Naive thymus-derived CD4-positive, alpha-beta T cell (primary cell): ENCODE results near the gene ROBO3. TPM values are rescaled to one million over a fixed set of nuclear protein-coding genes. Genes with fewer than 3 reads are reported as not detected.

Experiments used
- ATAC-seq: fragments of 150-1000 bp; cut with Tn5 transposase; 2 replicates; pipeline ENCODE4 v1.10.0; 2021; ENCODE audit warnings: mild to moderate bottlenecking, moderate library complexity
- CTCF ChIA-PET: fragments of 350-600 bp; sonication (Branson Sonifier 250); formaldehyde crosslinking; loops from one replicate; lab custom pipeline; 2021; ENCODE audit warnings: antibody characterized with exemption; lab: Charles Lee
- POLR2A ChIA-PET: fragments of 350-600 bp; sonication (Branson Sonifier 250); formaldehyde crosslinking; loops from one replicate; lab custom pipeline; 2021; ENCODE audit warnings: antibody characterized with exemption, inconsistent platforms; lab: Charles Lee
- DNase-seq, 9 donors: peaks; one replicate each; pipeline versions ENCODE4 v3.0.0 to v3.0.0-alpha.2; 2020 to 2022; ENCODE audit warnings: mixed read lengths in 1 of 9
- H3K27ac ChIP-seq: one replicate; pipeline ENCODE4 v1.7.0; 2013; ENCODE audit warnings: mild to moderate bottlenecking, low read depth, low read length, moderate library complexity
- H3K27me3 ChIP-seq, 2 donors: one replicate each; pipeline ENCODE4 v1.7.0; 2013; ENCODE audit warnings: low read length in 2 of 2, mild to moderate bottlenecking in 2 of 2, moderate library complexity in 2 of 2; ENCODE audit not compliant: control insufficient read depth in 2 of 2, insufficient read depth in 2 of 2
- H3K36me3 ChIP-seq, 3 experiments: 1 replicate in 2 of 3; 2 replicates in 1 of 3; pipeline ENCODE4 v1.7.0; 2013; ENCODE audit warnings: low read length in 3 of 3, mild to moderate bottlenecking in 3 of 3, moderate library complexity in 1 of 3; ENCODE audit not compliant: insufficient read depth in 3 of 3, control insufficient read depth in 2 of 3
- H3K4me1 ChIP-seq, 2 donors: one replicate each; pipeline ENCODE4 v1.7.0; 2013; ENCODE audit warnings: low read length in 2 of 2, mild to moderate bottlenecking in 2 of 2, moderate library complexity in 1 of 2; ENCODE audit not compliant: control insufficient read depth in 2 of 2, insufficient read depth in 2 of 2
- H3K4me3 ChIP-seq: 2 replicates; pipeline ENCODE4 v1.7.0; 2013; ENCODE audit warnings: mild to moderate bottlenecking, low read length
- H3K9me3 ChIP-seq, 3 experiments: 1 replicate in 2 of 3; 2 replicates in 1 of 3; pipeline ENCODE4 v1.7.0; 2013; ENCODE audit warnings: low read length in 3 of 3; ENCODE audit not compliant: control insufficient read depth in 2 of 3
- H3K27ac Mint-ChIP-seq, 9 donors: one replicate each; pipeline ENCODE4 v1.8.0; 2020 to 2022; ENCODE audit warnings: mixed read lengths in 9 of 9, mild to moderate bottlenecking in 8 of 9, moderate library complexity in 5 of 9, inconsistent platforms in 2 of 9
- H3K27me3 Mint-ChIP-seq, 5 donors: one replicate each; pipeline ENCODE4 v1.8.0; 2021 to 2022; ENCODE audit warnings: mixed read lengths in 5 of 5, mild to moderate bottlenecking in 1 of 5
- H3K36me3 Mint-ChIP-seq, 5 donors: one replicate each; pipeline ENCODE4 v1.8.0; 2020 to 2022; ENCODE audit warnings: mixed read lengths in 5 of 5, mild to moderate bottlenecking in 3 of 5, inconsistent platforms in 1 of 5
- H3K4me1 Mint-ChIP-seq, 7 donors: one replicate each; pipeline ENCODE4 v1.8.0; 2020 to 2022; ENCODE audit warnings: mixed read lengths in 7 of 7, mild to moderate bottlenecking in 3 of 7, inconsistent platforms in 1 of 7
- H3K4me3 Mint-ChIP-seq, 10 donors: one replicate each; pipeline ENCODE4 v1.8.0; 2020 to 2022; ENCODE audit warnings: mild to moderate bottlenecking in 10 of 10, mixed read lengths in 10 of 10, moderate library complexity in 6 of 10, inconsistent platforms in 2 of 10
- H3K9me3 Mint-ChIP-seq, 11 donors: one replicate each; pipeline ENCODE4 v1.8.0; 2020 to 2022; ENCODE audit warnings: mixed read lengths in 11 of 11, mild to moderate bottlenecking in 4 of 11, inconsistent platforms in 1 of 11, moderate library complexity in 1 of 11
- intact Hi-C, 2 donors: fragments of 100-400 bp; cut with micrococcal nuclease; formaldehyde crosslinking; loops; one replicate each; pipeline ENCODE4 v1.15.1; 2023
- polyA plus RNA-seq, 2 donors: library from polyadenylated mRNA; unstranded; fragments of 300-500 nt; fragmentation: Illumina TruSeq; gene quantifications; one replicate each; pipeline ENCODE4 v1.2.3, GENCODE V29; 2021
- total RNA-seq, 6 experiments: library from RNA in 5 of 6; stranded (reverse) in 5 of 6; gene quantifications; 1 replicate in 5 of 6; 2 replicates in 1 of 6; pipeline ENCODE4 v1.2.3 and lab custom pipeline; 2021 to 2026

ROBO3 gene
- total and polyA plus RNA-seq, 7 experiments from 2014 or later, result 3.6 to 51.3 (median 26.9) TPM

- Mint-ChIP-seq H3K27me3 (peaks cover 7 to 38% (median 26%) of the 10 kb centered on the region in 5 donors), H3K4me3 (no peak overlapping the region), H3K9me3 (no peaks in the 10 kb centered on the region), H3K27ac (no peak overlapping the region), H3K36me3 (peaks cover 0 to 3% (median 0%) of the 10 kb centered on the region in 5 donors), H3K4me1 (peaks cover 0 to 10% (median 6%) of the 10 kb centered on the region in 7 donors)
- H3K9me3 ChIP-seq, result no peaks in the 10 kb centered on the region
- H3K27me3 ChIP-seq, result peaks cover 0 to 3% of the 10 kb centered on the region in 2 donors
- H3K4me1 ChIP-seq, result no peaks in the 10 kb centered on the region
- ATAC-seq (no peak), DNase-seq (no peak)
- intact Hi-C loops, result no loop called here
- ChIA-PET POLR2A (no interaction called here), CTCF (interaction anchor here (1.0 kb wide), 1 partner anchor 10 kb away, joined by 4 read pairs; no protein-coding TSS in a partner anchor)
- no peak overlapping the region for H3K4me3 ChIP-seq
- H3K27ac ChIP-seq, result no peak overlapping the region
- H3K36me3 ChIP-seq, result no peaks in the 10 kb centered on the region
Observed at GRCh38 chr11:124900464-124900863, 35.2 kb downstream of the ROBO3 start.

- ATAC-seq (no peak), DNase-seq (no peak)
- no peaks in the 10 kb centered on the region for H3K4me1 ChIP-seq
- no peaks in the 10 kb centered on the region for H3K36me3 ChIP-seq
- Mint-ChIP-seq H3K36me3 (no peaks in the 10 kb centered on the region), H3K4me3 (no peak overlapping the region), H3K4me1 (peaks cover 0 to 6% (median under 1%) of the 10 kb centered on the region in 7 donors), H3K9me3 (peaks cover 0 to 3% (median 0%) of the 10 kb centered on the region in 11 donors), H3K27me3 (peaks cover 7 to 46% (median 25%) of the 10 kb centered on the region in 5 donors), H3K27ac (no peak overlapping the region)
- intact Hi-C loops, result no loop called here
- ChIA-PET CTCF (no interaction called here), POLR2A (no interaction called here)
- H3K4me3 ChIP-seq, result no peak overlapping the region
- H3K27me3 ChIP-seq, result peaks cover 0 to 3% of the 10 kb centered on the region in 2 donors
- no peaks in the 10 kb centered on the region for H3K9me3 ChIP-seq
- no peak overlapping the region for H3K27ac ChIP-seq
Observed at GRCh38 chr11:124902616-124903015, 37.4 kb downstream of the ROBO3 start.

GRCh38 chr11:124915541-124916369 is 50.5 kb downstream of the ROBO3 start:
- Mint-ChIP-seq H3K27ac (peak overlapping the region in 1 of 9 donors; percentile 72), H3K36me3 (peaks cover under 1 to 11% (median 6%) of the 10 kb centered on the region in 5 donors), H3K27me3 (peaks cover 0 to 21% (median 0%) of the 10 kb centered on the region in 5 donors), H3K4me3 (no peak overlapping the region), H3K9me3 (peaks cover 0 to 19% (median 10%) of the 10 kb centered on the region in 11 donors), H3K4me1 (peaks cover 0 to 11% (median 5%) of the 10 kb centered on the region in 7 donors)
- Histone ChIP-seq H3K4me3 (no peak overlapping the region), H3K27me3 (no peaks in the 10 kb centered on the region), H3K9me3 (peaks cover 0 to 4% (median 0%) of the 10 kb centered on the region in 3 experiments), H3K4me1 (no peaks in the 10 kb centered on the region), H3K27ac (no peak overlapping the region), H3K36me3 (no peaks in the 10 kb centered on the region)
- intact Hi-C loops, result loop anchor here in 1 of 2 donors (1.0 kb wide), 1 partner anchor 226 kb away; no protein-coding TSS in a partner anchor
- POLR2A ChIA-PET, result no interaction called here
- CTCF ChIA-PET, result interaction anchor here (1.0 to 1.6 kb wide), 3 partner anchors 17 to 227 kb away, joined by 3 to 8 read pairs (median 5); no protein-coding TSS in a partner anchor
- no peak for ATAC-seq
- peak in 2 of 9 donors; percentile 19 to 24 for DNase-seq

GRCh38 chr11:124916370-124916710 is 51.1 kb downstream of the ROBO3 start:
- no peak overlapping the region for H3K4me3 ChIP-seq

GRCh38 chr11:124917115-124917637 is 51.9 kb downstream of the ROBO3 start:
- Mint-ChIP-seq H3K27ac (no peak overlapping the region), H3K9me3 (peaks cover 0 to 11% (median 3%) of the 10 kb centered on the region in 11 donors), H3K4me3 (no peak overlapping the region), H3K27me3 (peaks cover 0 to 24% (median 0%) of the 10 kb centered on the region in 5 donors), H3K4me1 (peaks cover 0 to 17% (median 12%) of the 10 kb centered on the region in 7 donors), H3K36me3 (peaks cover 0 to 6% (median 1%) of the 10 kb centered on the region in 5 donors)
- ChIA-PET POLR2A (no interaction called here), CTCF (interaction anchor here (0.7 to 1.6 kb wide), 4 partner anchors 18 to 977 kb away, joined by 3 to 8 read pairs (median 4); no protein-coding TSS in a partner anchor)
- DNase-seq, result no peak
- H3K4me1 ChIP-seq, result peaks cover 0 to 5% of the 10 kb centered on the region in 2 donors
- H3K27me3 ChIP-seq, result no peaks in the 10 kb centered on the region
- peaks cover 0 to 2% (median 0%) of the 10 kb centered on the region in 3 experiments for H3K9me3 ChIP-seq
- no peak overlapping the region for H3K4me3 ChIP-seq
- intact Hi-C loops, result no loop called here
- no peaks in the 10 kb centered on the region for H3K36me3 ChIP-seq
- no peak overlapping the region for H3K27ac ChIP-seq
- no peak for ATAC-seq

More at GRCh38 chr11:124916370-124916710, 51.1 kb downstream of the ROBO3 start:
- Mint-ChIP-seq H3K27me3 (peaks cover 0 to 21% (median 0%) of the 10 kb centered on the region in 5 donors), H3K4me3 (no peak overlapping the region), H3K9me3 (peaks cover 0 to 19% (median 10%) of the 10 kb centered on the region in 11 donors), H3K27ac (no peak overlapping the region), H3K4me1 (peaks cover 0 to 13% (median 7%) of the 10 kb centered on the region in 7 donors), H3K36me3 (peaks cover 1 to 11% (median 6%) of the 10 kb centered on the region in 5 donors)
- DNase-seq (no peak), ATAC-seq (no peak)
- Histone ChIP-seq H3K4me1 (peaks cover 0 to 2% of the 10 kb centered on the region in 2 donors), H3K27me3 (no peaks in the 10 kb centered on the region), H3K27ac (no peak overlapping the region), H3K9me3 (peaks cover 0 to 4% (median 0%) of the 10 kb centered on the region in 3 experiments), H3K36me3 (no peaks in the 10 kb centered on the region)
- POLR2A ChIA-PET, result no interaction called here
- CTCF ChIA-PET, result interaction anchor here (1.0 to 1.6 kb wide), 3 partner anchors 17 to 226 kb away, joined by 3 to 8 read pairs (median 5); no protein-coding TSS in a partner anchor
- intact Hi-C loops, result loop anchor here in 1 of 2 donors (1.0 kb wide), 1 partner anchor 225 kb away; no protein-coding TSS in a partner anchor

GRCh38 chr11:124918950-124919349 is 53.7 kb downstream of the ROBO3 start, which contains the start of gene HEPN1:
TSS of gene HEPN1 (plus strand) at chr11:124919250.
- ChIA-PET CTCF (no interaction called here), POLR2A (interaction anchor here (0.6 to 6.2 kb wide), 4 partner anchors 28 to 70 kb away, joined by 3 to 45 read pairs (median 3); partner anchors contain the start of gene CCDC15)
- Mint-ChIP-seq H3K9me3 (peaks cover 0 to 5% (median 0%) of the 10 kb centered on the region in 11 donors), H3K27me3 (peaks cover 0 to 24% (median 0%) of the 10 kb centered on the region in 5 donors), H3K4me1 (peaks cover 8 to 35% (median 30%) of the 10 kb centered on the region in 7 donors), H3K36me3 (peaks cover 0 to 1% (median 0%) of the 10 kb centered on the region in 5 donors), H3K27ac (peak within 1 kb of the TSS in 2 of 9 donors; percentile 14 to 47), H3K4me3 (peak within 1 kb of the TSS in 6 of 10 donors; percentile 24 to 81 (median 53))
- no peaks in the 10 kb centered on the region for H3K27me3 ChIP-seq
- peaks cover 0 to 21% of the 10 kb centered on the region in 2 donors for H3K4me1 ChIP-seq
- no peaks in the 10 kb centered on the region for H3K36me3 ChIP-seq
- H3K4me3 ChIP-seq, result no peak within 1 kb of the TSS
- H3K27ac ChIP-seq, result no peak within 1 kb of the TSS
- ATAC-seq (no peak), DNase-seq (no peak)
- H3K9me3 ChIP-seq, result no peaks in the 10 kb centered on the region
- intact Hi-C loops, result no loop called here
